Heart right ventricle (tissue), 16 donors: ENCODE measurements around the gene TMEM106C. TPM values are rescaled to one million over a fixed set of nuclear protein-coding genes. Genes with fewer than 3 reads are reported as not detected.

ENCODE experiments used
- ATAC-seq, 8 donors: fragments of 200-7000 bp; cut with Tn5 transposase; one replicate each; pipeline ENCODE4 v1.9.1; 2020; ENCODE audit warnings: mild to moderate bottlenecking in 8 of 8, moderate library complexity in 8 of 8, moderate number of reproducible peaks in 1 of 8
- DNase-seq, 2 donors: peaks; one replicate each; pipeline ENCODE4 v3.0.0-alpha.2; 2020
- H3K27ac ChIP-seq, 10 donors: fragments of 200-600 bp; sonication (generic) in 2 of 10; one replicate each; pipeline versions ENCODE4 v1.5.0 to v1.8.0; 2020 to 2022; ENCODE audit warnings: mild to moderate bottlenecking in 3 of 10
- H3K27me3 ChIP-seq, 7 donors: fragments of 200-600 bp; one replicate each; pipeline ENCODE4 v1.8.0; 2021 to 2022; ENCODE audit warnings: mild to moderate bottlenecking in 2 of 7
- H3K36me3 ChIP-seq, 9 donors: fragments of 200-600 bp; sonication (generic) in 1 of 9; one replicate each; pipeline versions ENCODE4 v1.5.0 to v1.8.0; 2020 to 2022; ENCODE audit warnings: mild to moderate bottlenecking in 2 of 9
- H3K4me1 ChIP-seq, 9 donors: fragments of 200-600 bp; sonication (generic) in 1 of 9; one replicate each; pipeline versions ENCODE4 v1.5.0 to v1.8.0; 2020 to 2022; ENCODE audit warnings: mild to moderate bottlenecking in 4 of 9
- H3K4me3 ChIP-seq, 10 donors: fragments of 200-600 bp; sonication (generic) in 2 of 10; one replicate each; pipeline versions ENCODE4 v1.5.0 to v1.8.0; 2020 to 2022; ENCODE audit warnings: mild to moderate bottlenecking in 7 of 10, moderate library complexity in 2 of 10
- H3K9me3 ChIP-seq, 11 donors: fragments of 200-600 bp in 10 of 11; sonication (generic) in 2 of 11; one replicate each; pipeline versions ENCODE4 v1.5.0 to v1.8.0; 2013 to 2022; ENCODE audit warnings: mild to moderate bottlenecking in 2 of 11, control low read depth in 1 of 11, moderate library complexity in 1 of 11
- WGBS, 2 donors: extraction: QIAGEN DNeasy Blood & Tissue Kit; methylation state at CpG; one replicate each; pipeline ENCODE4 v1.1.7; 2013; ENCODE audit warnings: inconsistent platforms in 1 of 2; 5-methylcytosine and 5-hydroxymethylcytosine counted together
- intact Hi-C, 10 donors: fragments of 100-400 bp; cut with DNase I; formaldehyde crosslinking; loops; one replicate each; pipeline versions ENCODE4 v1.11.1 to v1.14.2; 2022
- polyA plus RNA-seq, 2 donors: library from polyadenylated mRNA; stranded (reverse); fragments of 200-250 nt; gene quantifications; one replicate each; pipeline ENCODE4 v1.2.3, GENCODE V29; 2013
- total RNA-seq, 10 donors: library from RNA; stranded (reverse); fragmentation: NEBNext Ultra II Directional in 3 of 10; extraction: Animal tissue kit (Norgen Biotek cat#: 25700) in 3 of 10; gene quantifications; one replicate each; pipeline versions ENCODE4 v1.2.1 to v1.2.4, GENCODE V29; 2021 to 2023
- TF ChIP-seq, protein P1 (sequence below), 9 donors: fragments of 200-600 bp; sonication (generic) in 2 of 9; IDR thresholded peaks; one replicate each; pipeline versions ENCODE4 v1.5.0 to v1.8.0; 2021 to 2022; ENCODE audit warnings: antibody characterized with exemption in 9 of 9, mild to moderate bottlenecking in 5 of 9, moderate library complexity in 1 of 9
- donor health status: Arrhythmogenic right ventricular cardiomyopathy.
- donor health status: ischemic (EF 13 %, LVEDD 7.1; RV severe dilation, severe dysfunction).
- donor health status: healthy with polysubstance abuse.
- donor health status: DM: no; HTN: yes; CAD: no.
- donor health status: DM: no; HTN: no; CAD: no.
- donor health status: ischemic (EF 25% LVEDD 6.9; RV normal size, moderate dysfunction).
- donor health status: ischemic (EF 25% LVEDD 5.7; RV mildly dilated, moderate dysfunction).
- donor health status: healthy.
- donor health status: DM: yes; HTN: yes; CAD: no.
- donor health status: Ischemic cardiomyopathy.
- donor health status: ischemic (EF 35%, LVEDD 5.7; RV mildly dilated, moderate dysfunction).
- donor health status: nonischemic (EF 11% LVEDD 7.7; RV severe dilation, severe dysfunction).
- donor health status: DM: yes; HTN: yes; CAD: no.
- donor health status: PGD.
- donor health status: ischemic (EF 29% LVEDD 5.4; RV normal size, mild dysfunction).
- donor health status: nonischemic (EF 23%, LVEDD 6.1; RV moderate dilation, normal function).

The TMEM106C gene
- total and polyA plus RNA-seq, 12 donors = 22.3 to 61.8 (median 40.0) TPM

DNA sequence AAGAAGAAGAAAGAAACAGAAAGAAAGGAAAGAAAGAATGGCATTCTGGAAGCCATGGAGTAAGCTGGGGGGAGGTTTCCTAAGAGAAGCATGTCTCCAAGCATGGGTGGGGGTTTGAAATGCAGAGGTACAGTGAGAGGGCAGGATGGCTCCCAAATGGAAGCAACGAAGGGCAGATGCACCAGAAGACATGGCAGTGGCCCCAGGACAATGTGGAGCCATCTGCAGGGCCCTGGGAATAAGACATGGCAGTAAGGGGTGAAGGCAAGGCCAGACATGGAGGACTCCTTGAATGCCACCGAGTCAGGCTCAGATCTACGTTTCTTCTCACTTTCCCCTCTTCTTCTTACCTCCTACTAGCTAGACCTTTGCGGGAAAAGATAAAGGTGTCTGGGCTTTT, 45.6 kb downstream of the TMEM106C start:
- Histone ChIP-seq H3K9me3 (no peaks in the 10 kb centered on the region), H3K27me3 (peaks cover 14 to 72% (median 51%) of the 10 kb centered on the region in 7 donors), H3K4me1 (peaks cover 0 to 14% (median 10%) of the 10 kb centered on the region in 9 donors), H3K4me3 (no peak overlapping the region), H3K27ac (no peak overlapping the region), H3K36me3 (no peaks in the 10 kb centered on the region)
- intact Hi-C loops = loop anchor here in 1 of 10 donors (5.0 kb wide), 1 partner anchor 38 kb away; no protein-coding TSS in a partner anchor
- no peak for ATAC-seq
- 71 to 90% methylated on average over 4 of the region's 4 CpGs for WGBS, 2 donors
- TF ChIP-seq, protein P1, sequence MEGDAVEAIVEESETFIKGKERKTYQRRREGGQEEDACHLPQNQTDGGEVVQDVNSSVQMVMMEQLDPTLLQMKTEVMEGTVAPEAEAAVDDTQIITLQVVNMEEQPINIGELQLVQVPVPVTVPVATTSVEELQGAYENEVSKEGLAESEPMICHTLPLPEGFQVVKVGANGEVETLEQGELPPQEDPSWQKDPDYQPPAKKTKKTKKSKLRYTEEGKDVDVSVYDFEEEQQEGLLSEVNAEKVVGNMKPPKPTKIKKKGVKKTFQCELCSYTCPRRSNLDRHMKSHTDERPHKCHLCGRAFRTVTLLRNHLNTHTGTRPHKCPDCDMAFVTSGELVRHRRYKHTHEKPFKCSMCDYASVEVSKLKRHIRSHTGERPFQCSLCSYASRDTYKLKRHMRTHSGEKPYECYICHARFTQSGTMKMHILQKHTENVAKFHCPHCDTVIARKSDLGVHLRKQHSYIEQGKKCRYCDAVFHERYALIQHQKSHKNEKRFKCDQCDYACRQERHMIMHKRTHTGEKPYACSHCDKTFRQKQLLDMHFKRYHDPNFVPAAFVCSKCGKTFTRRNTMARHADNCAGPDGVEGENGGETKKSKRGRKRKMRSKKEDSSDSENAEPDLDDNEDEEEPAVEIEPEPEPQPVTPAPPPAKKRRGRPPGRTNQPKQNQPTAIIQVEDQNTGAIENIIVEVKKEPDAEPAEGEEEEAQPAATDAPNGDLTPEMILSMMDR (IDR thresholded peaks at IDR 0.05) = no peak
- no peak for DNase-seq

DNA sequence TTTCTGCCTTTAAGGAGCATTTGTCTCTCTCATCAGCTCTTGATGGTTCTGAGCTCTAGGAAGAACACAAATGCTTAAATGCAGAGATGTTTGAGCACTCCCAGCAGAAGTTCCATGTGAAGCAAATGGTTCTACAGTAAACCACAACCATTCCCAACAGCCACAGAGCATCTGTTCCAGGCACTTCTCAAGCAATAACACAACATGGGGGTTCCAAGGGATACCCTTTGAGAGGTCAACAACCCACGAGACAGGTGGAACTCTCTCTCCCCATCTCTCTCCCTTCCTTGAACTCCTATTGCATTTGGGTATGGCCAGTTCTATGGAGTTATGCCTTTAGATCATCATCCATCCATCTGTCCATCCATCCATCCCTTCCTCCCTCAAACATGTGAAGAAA, 46.1 kb downstream of the TMEM106C start:
- H3K4me1 ChIP-seq = peaks cover 0 to 9% (median 5%) of the 10 kb centered on the region in 9 donors
- no peak for ATAC-seq
- TF ChIP-seq, protein P1 (IDR thresholded peaks at IDR 0.05) = no peak
- H3K27ac ChIP-seq = no peak overlapping the region
- H3K9me3 ChIP-seq = no peaks in the 10 kb centered on the region
- no peak overlapping the region for H3K4me3 ChIP-seq
- no peak for DNase-seq
- intact Hi-C loops = loop anchor here in 1 of 10 donors (5.0 kb wide), 1 partner anchor 38 kb away; no protein-coding TSS in a partner anchor
- no peaks in the 10 kb centered on the region for H3K36me3 ChIP-seq
- 45 to 81% methylated on average over 1 of the region's 1 CpG for WGBS, 2 donors
- peaks cover 9 to 67% (median 46%) of the 10 kb centered on the region in 7 donors for H3K27me3 ChIP-seq

DNA sequence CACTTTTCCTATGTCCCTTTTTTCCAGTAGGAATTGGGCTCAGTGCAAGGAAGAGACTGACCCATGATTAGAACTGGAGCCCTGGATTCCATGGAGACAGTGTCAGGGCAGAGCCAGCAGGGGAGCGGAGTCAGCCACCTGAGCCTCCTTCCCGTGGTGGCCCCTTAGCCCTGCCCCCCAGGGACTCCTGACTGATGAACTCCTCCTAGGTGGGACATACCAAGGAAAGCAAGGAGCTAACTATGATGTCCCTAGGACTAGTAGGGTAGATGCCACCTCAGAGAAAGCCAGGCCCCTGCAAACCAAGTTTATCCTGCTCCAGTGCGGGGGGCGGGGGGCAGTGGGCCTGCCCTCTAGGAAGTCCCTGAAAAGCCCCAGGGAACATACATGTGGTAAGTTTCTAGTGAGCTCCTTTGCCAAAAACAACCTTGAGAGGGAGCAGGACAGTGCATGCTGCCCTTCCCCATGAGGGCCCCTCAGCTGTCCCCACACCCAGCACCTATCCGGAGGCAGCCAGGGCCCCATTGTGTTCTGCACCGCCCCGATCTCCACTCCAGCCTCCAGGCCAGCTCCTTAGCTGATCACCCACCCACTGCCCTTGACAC, 47.1 kb downstream of the TMEM106C start:
- Histone ChIP-seq H3K4me3 (no peak overlapping the region), H3K4me1 (no peaks in the 10 kb centered on the region), H3K27me3 (peaks cover 0 to 57% (median 36%) of the 10 kb centered on the region in 7 donors), H3K27ac (no peak overlapping the region), H3K9me3 (no peaks in the 10 kb centered on the region), H3K36me3 (no peaks in the 10 kb centered on the region)
- ATAC-seq (no peak), DNase-seq (no peak)
- TF ChIP-seq, protein P1 (IDR thresholded peaks at IDR 0.05) = no peak
- intact Hi-C loops = no loop called here
- WGBS, 2 donors = 64 to 68% methylated on average over 7 of the region's 7 CpGs

DNA sequence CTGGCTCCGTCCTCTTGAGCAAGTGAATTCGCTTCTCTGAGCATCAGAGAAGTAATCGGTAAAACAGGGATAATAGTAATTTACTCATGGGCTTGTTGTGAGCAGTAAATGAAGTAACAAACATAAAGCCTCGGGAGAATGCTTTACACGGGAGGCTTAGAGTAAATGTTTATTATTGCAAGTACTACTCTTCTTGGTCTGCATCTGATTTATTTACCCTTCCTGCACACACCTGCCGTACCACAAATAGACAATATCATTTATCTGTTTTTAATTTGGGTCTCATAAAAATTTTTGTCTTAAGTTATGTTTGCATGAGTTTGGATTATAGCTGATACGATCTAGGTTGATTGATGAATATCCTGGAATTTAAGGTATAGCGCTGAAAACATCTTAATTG, 48.7 kb downstream of the TMEM106C start:
- no peak for ATAC-seq
- H3K36me3 ChIP-seq = no peaks in the 10 kb centered on the region
- 68 to 72% methylated on average over 8 of the region's 8 CpGs for WGBS, 2 donors

More for the DNA sequence above, 48.7 kb downstream of the TMEM106C start:
- H3K27me3 ChIP-seq = peaks cover 0 to 44% (median 25%) of the 10 kb centered on the region in 7 donors
- intact Hi-C loops = no loop called here
- no peaks in the 10 kb centered on the region for H3K9me3 ChIP-seq
- no peak overlapping the region for H3K4me3 ChIP-seq
- H3K4me1 ChIP-seq = no peaks in the 10 kb centered on the region
- no peak overlapping the region for H3K27ac ChIP-seq
- no peak for DNase-seq
- TF ChIP-seq, protein P1 (IDR thresholded peaks at IDR 0.05) = no peak
